ENCODE measurements around the gene KCNJ10. TPM values are rescaled to one million over a fixed set of nuclear protein-coding genes. Genes with fewer than 3 reads are reported as not detected.

KCNJ10 gene
- total and polyA plus RNA-seq, 2 of the 13 experiments (the other 11 are each of a cell fraction or from before 2014, with no cell fraction given) = 4.4 to 10.3 TPM

DNA sequence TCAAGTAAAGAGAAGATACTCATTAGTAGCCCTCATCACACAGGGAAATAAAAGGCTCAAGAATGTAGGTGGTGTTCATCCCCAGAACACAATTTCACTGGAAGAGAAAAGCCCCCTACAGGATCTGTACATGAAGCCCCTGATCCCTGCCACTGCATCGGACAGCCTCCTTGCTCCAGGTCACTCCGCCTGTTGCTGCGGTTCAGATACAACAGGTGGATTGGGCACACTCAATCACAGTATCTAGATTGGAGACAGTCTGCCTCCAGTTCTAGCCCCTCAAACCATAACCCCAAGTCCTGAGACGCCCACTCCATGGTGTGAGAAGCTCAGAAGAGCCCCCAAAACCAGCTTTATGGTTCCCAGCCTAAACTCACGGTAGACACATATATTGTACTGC, 117.0 kb downstream of the KCNJ10 start:
- H3K36me3 ChIP-seq (replicated peaks in 1 of 2; ENCODE audit: control insufficient read depth in 1 of 2, insufficient read depth in 2 of 2, low read length in 2 of 2) = no peaks in the 10 kb centered on the region
- ATAC-seq (no peak), FAIRE-seq (no peak), DNase-seq (ENCODE audit: low spot score) (no peak)
- H4K20me1 ChIP-seq (ENCODE audit: insufficient read depth, low read length) = no peaks in the 10 kb centered on the region
- peaks cover 0 to 21% of the 10 kb centered on the region in 2 experiments; a peak in 2 of 5 replicates for H3K27me3 ChIP-seq (ENCODE audit: control insufficient read depth in 1 of 2, insufficient read depth in 2 of 2, low read length in 2 of 2)
- no peak overlapping the region for H3K4me3 ChIP-seq (replicated peaks in 1 of 3; ENCODE audit: insufficient read depth in 1 of 3, low read depth in 2 of 3, low read length in 3 of 3)
- no peak overlapping the region for H3K27ac ChIP-seq (ENCODE audit: extremely low read length, insufficient read depth, low read length)
- no peaks in the 10 kb centered on the region for H3K79me2 ChIP-seq (ENCODE audit: insufficient read depth, low read length)
- 46% methylated on average over 4 of the region's 5 CpGs for WGBS (ENCODE audit: low lambda C conversion rate)
- no peak for TF ChIP-seq REL (CRISPR knock-in tag; conservative IDR thresholded peaks at IDR 0.05)
- no peak for TF ChIP-seq ZNF792 (CRISPR knock-in tag; IDR thresholded peaks at IDR 0.05)
- no peak for TF ChIP-seq REXO4 (CRISPR knock-in tag; IDR thresholded peaks at IDR 0.05; ENCODE audit: borderline replicate concordance)
- TF ChIP-seq ZFP1 (CRISPR knock-in tag; IDR thresholded peaks at IDR 0.05) = no peak
- ChIA-PET CTCF (ENCODE audit: low intra/inter-chr PET ratio, low total read pairs) (no interaction called here), POLR2A (no interaction called here)
- no peaks in the 10 kb centered on the region for H3K4me1 ChIP-seq (ENCODE audit: insufficient read depth, low read length)
- no peaks in the 10 kb centered on the region for H3K9me3 ChIP-seq (ENCODE audit: low read length)
- in situ Hi-C loops (cut with HindIII; ENCODE audit: extremely low pct_ligation_motif_present, low pct_unique_long_range_greater_than_20kb) (no loop called here), intact Hi-C loops (cut with micrococcal nuclease; ENCODE audit: unreplicated experiment) (no loop called here)
- no peak overlapping the region for H2AFZ ChIP-seq (ENCODE audit: low read length)
- no peak overlapping the region for H3K4me2 ChIP-seq (ENCODE audit: low read depth, low read length)
- no TSS peak for BruUV-seq (replicated peaks)
- H3K9ac ChIP-seq (ENCODE audit: insufficient read depth, low read depth, low read length) = no peak overlapping the region

- in situ Hi-C loops (cut with HindIII; ENCODE audit: extremely low pct_ligation_motif_present, low pct_unique_long_range_greater_than_20kb) = no loop called here
- Histone ChIP-seq H3K27ac (ENCODE audit: extremely low read length, insufficient read depth, low read length) (no peak overlapping the region), H3K4me1 (ENCODE audit: insufficient read depth, low read length) (no peaks in the 10 kb centered on the region), H3K36me3 (replicated peaks in 1 of 2; ENCODE audit: control insufficient read depth in 1 of 2, insufficient read depth in 2 of 2, low read length in 2 of 2) (no peaks in the 10 kb centered on the region), H3K9ac (ENCODE audit: insufficient read depth, low read depth, low read length) (no peak overlapping the region), H3K4me3 (replicated peaks in 1 of 3; ENCODE audit: insufficient read depth in 1 of 3, low read depth in 2 of 3, low read length in 3 of 3) (no peak overlapping the region), H3K9me3 (ENCODE audit: low read length) (no peaks in the 10 kb centered on the region), H4K20me1 (ENCODE audit: insufficient read depth, low read length) (no peaks in the 10 kb centered on the region), H2AFZ (ENCODE audit: low read length) (no peak overlapping the region), H3K79me2 (ENCODE audit: insufficient read depth, low read length) (no peaks in the 10 kb centered on the region), H3K27me3 (ENCODE audit: control insufficient read depth in 1 of 2, insufficient read depth in 2 of 2, low read length in 2 of 2) (peaks cover 0 to 21% of the 10 kb centered on the region in 2 experiments; a peak in 2 of 5 replicates), H3K4me2 (ENCODE audit: low read depth, low read length) (no peak overlapping the region)
- no peak for TF ChIP-seq DNMT1 (CRISPR knock-in tag; IDR thresholded peaks at IDR 0.05)
- TF ChIP-seq, protein P1, sequence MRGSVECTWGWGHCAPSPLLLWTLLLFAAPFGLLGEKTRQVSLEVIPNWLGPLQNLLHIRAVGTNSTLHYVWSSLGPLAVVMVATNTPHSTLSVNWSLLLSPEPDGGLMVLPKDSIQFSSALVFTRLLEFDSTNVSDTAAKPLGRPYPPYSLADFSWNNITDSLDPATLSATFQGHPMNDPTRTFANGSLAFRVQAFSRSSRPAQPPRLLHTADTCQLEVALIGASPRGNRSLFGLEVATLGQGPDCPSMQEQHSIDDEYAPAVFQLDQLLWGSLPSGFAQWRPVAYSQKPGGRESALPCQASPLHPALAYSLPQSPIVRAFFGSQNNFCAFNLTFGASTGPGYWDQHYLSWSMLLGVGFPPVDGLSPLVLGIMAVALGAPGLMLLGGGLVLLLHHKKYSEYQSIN (CRISPR knock-in tag; IDR thresholded peaks at IDR 0.05; ENCODE audit: borderline replicate concordance) = no peak
- no peak for TF ChIP-seq ZNF180 (CRISPR knock-in tag; IDR thresholded peaks at IDR 0.05; ENCODE audit: borderline replicate concordance, low read depth)
- no peak for TF ChIP-seq FOXA1 (IDR thresholded peaks at IDR 0.05)
- no peak for TF ChIP-seq FOXA1 (CRISPR knock-in tag; IDR thresholded peaks at IDR 0.05)
- TF ChIP-seq ZNF296 (CRISPR knock-in tag; conservative IDR thresholded peaks at IDR 0.05) = no peak
- no peak for TF ChIP-seq RFXANK (CRISPR knock-in tag; IDR thresholded peaks at IDR 0.05)
- TF ChIP-seq MBD4 (IDR thresholded peaks at IDR 0.05; ENCODE audit: borderline replicate concordance, low read length) = no peak
- TF ChIP-seq, protein P2, sequence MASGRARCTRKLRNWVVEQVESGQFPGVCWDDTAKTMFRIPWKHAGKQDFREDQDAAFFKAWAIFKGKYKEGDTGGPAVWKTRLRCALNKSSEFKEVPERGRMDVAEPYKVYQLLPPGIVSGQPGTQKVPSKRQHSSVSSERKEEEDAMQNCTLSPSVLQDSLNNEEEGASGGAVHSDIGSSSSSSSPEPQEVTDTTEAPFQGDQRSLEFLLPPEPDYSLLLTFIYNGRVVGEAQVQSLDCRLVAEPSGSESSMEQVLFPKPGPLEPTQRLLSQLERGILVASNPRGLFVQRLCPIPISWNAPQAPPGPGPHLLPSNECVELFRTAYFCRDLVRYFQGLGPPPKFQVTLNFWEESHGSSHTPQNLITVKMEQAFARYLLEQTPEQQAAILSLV (CRISPR knock-in tag; IDR thresholded peaks at IDR 0.05; ENCODE audit: borderline replicate concordance) = no peak
- TF ChIP-seq ZNF451 (CRISPR knock-in tag; IDR thresholded peaks at IDR 0.05) = no peak
- no peak for TF ChIP-seq KDM5B (CRISPR knock-in tag; IDR thresholded peaks at IDR 0.05; ENCODE audit: borderline replicate concordance)
- TF ChIP-seq BHLHE40 (IDR thresholded peaks at IDR 0.05; ENCODE audit: low read length) = no peak
- intact Hi-C loops (cut with micrococcal nuclease; ENCODE audit: unreplicated experiment) = no loop called here
- 0% methylated on average over 1 of the region's 1 CpG for WGBS (ENCODE audit: low lambda C conversion rate)
- DNase-seq (ENCODE audit: low spot score) (no peak), ATAC-seq (no peak), FAIRE-seq (no peak)
- BruUV-seq (replicated peaks) = no TSS peak
- POLR2A ChIA-PET = no interaction called here
- CTCF ChIA-PET (ENCODE audit: low intra/inter-chr PET ratio, low total read pairs) = no interaction called here
Observed at GRCh38 chr1:159951551-159951950, 118.4 kb downstream of the KCNJ10 start.

Measured in HepG2 (cell line).